Measurements from ENCODE around the gene CHIT1.

Gene CHIT1

GRCh38 chr1:203188686-203189232 is 40.7 kb downstream of the CHIT1 start:
- DNase-seq (ENCODE audit: low read depth in 2 of 2): no peak

- DNase-seq (ENCODE audit: low read depth in 2 of 2): no peak
Observed at GRCh38 chr1:203187689-203188264, 41.7 kb downstream of the CHIT1 start.

GRCh38 chr1:203187304-203187685 is 42.2 kb downstream of the CHIT1 start:
- DNase-seq (ENCODE audit: low read depth in 2 of 2): no peak

- no peak for DNase-seq (ENCODE audit: low read depth in 2 of 2)
Observed at GRCh38 chr1:203186446-203187303, 42.8 kb downstream of the CHIT1 start, which contains the start of gene CHI3L1. CHI3L1 (minus strand) TSS chr1:203186704; CDS start chr1:203186623, 81 bp downstream.

GRCh38 chr1:203186091-203186445 is 43.4 kb downstream of the CHIT1 start:
- no peak for DNase-seq (ENCODE audit: low read depth in 2 of 2)

GRCh38 chr1:203185585-203185984 is 43.9 kb downstream of the CHIT1 start:
- DNase-seq (ENCODE audit: low read depth in 2 of 2): no peak

- DNase-seq (ENCODE audit: low read depth in 2 of 2): no peak
Observed at GRCh38 chr1:203185061-203185461, 44.4 kb downstream of the CHIT1 start.

GRCh38 chr1:203184467-203184866 is 45.0 kb downstream of the CHIT1 start:
- DNase-seq (ENCODE audit: low read depth in 2 of 2): no peak

GRCh38 chr1:203183828-203184227 is 45.6 kb downstream of the CHIT1 start:
- DNase-seq (ENCODE audit: low read depth in 2 of 2): no peak

- no peak for DNase-seq (ENCODE audit: low read depth in 2 of 2)
Observed at GRCh38 chr1:203182387-203182953, 47.0 kb downstream of the CHIT1 start.

- DNase-seq (ENCODE audit: low read depth in 2 of 2): no peak
Observed at GRCh38 chr1:203181586-203182386, 47.7 kb downstream of the CHIT1 start.

- no peak for DNase-seq (ENCODE audit: low read depth in 2 of 2)
Observed at GRCh38 chr1:203180611-203181330, 48.7 kb downstream of the CHIT1 start.

- no peak for DNase-seq (ENCODE audit: low read depth in 2 of 2)
Observed at GRCh38 chr1:203179667-203180005, 49.8 kb downstream of the CHIT1 start.

GRCh38 chr1:203178821-203179666 is 50.4 kb downstream of the CHIT1 start:
- no peak for DNase-seq (ENCODE audit: low read depth in 2 of 2)

GRCh38 chr1:203178083-203178482 is 51.4 kb downstream of the CHIT1 start:
- DNase-seq (ENCODE audit: low read depth in 2 of 2): no peak

- DNase-seq (ENCODE audit: low read depth in 2 of 2): no peak
Observed at GRCh38 chr1:203177470-203178039, 51.9 kb downstream of the CHIT1 start.

- DNase-seq (ENCODE audit: low read depth in 2 of 2): no peak
Observed at GRCh38 chr1:203177036-203177405, 52.5 kb downstream of the CHIT1 start.

GRCh38 chr1:203176273-203177035 is 53.0 kb downstream of the CHIT1 start:
- no peak for DNase-seq (ENCODE audit: low read depth in 2 of 2)

- DNase-seq (ENCODE audit: low read depth in 2 of 2): no peak
Observed at GRCh38 chr1:203175827-203176241, 53.6 kb downstream of the CHIT1 start.
